ENCODE results near the gene BMP7.

GRCh38 chr20:57159193-57159851, 107.1 kb downstream of the BMP7 start:
- no peak for TF ChIP-seq POLR2AphosphoS5 (IDR thresholded peaks at IDR 0.05)
- TF ChIP-seq, protein P1, sequence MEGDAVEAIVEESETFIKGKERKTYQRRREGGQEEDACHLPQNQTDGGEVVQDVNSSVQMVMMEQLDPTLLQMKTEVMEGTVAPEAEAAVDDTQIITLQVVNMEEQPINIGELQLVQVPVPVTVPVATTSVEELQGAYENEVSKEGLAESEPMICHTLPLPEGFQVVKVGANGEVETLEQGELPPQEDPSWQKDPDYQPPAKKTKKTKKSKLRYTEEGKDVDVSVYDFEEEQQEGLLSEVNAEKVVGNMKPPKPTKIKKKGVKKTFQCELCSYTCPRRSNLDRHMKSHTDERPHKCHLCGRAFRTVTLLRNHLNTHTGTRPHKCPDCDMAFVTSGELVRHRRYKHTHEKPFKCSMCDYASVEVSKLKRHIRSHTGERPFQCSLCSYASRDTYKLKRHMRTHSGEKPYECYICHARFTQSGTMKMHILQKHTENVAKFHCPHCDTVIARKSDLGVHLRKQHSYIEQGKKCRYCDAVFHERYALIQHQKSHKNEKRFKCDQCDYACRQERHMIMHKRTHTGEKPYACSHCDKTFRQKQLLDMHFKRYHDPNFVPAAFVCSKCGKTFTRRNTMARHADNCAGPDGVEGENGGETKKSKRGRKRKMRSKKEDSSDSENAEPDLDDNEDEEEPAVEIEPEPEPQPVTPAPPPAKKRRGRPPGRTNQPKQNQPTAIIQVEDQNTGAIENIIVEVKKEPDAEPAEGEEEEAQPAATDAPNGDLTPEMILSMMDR (IDR thresholded peaks at IDR 0.05): no peak
